Kidney (tissue), 14 donors: ENCODE results near the gene SMIM12. TPM values are rescaled to one million over a fixed set of nuclear protein-coding genes. Genes with fewer than 3 reads are reported as not detected.

Experiments
- DNase-seq, 5 donors: peaks; one replicate each; pipeline ENCODE4 v3.0.0-alpha.2; 2013 to 2020
- FAIRE-seq: peaks from 2 replicates; lab custom pipeline; 2012; peaks lifted over from hg19 to GRCh38; lab: Jason Lieb, UNC
- H3K27ac ChIP-seq, 2 donors: one replicate each; pipeline ENCODE4 v1.7.0; 2013; ENCODE audit warnings: low read depth in 2 of 2, low read length in 2 of 2, inconsistent platforms in 1 of 2
- H3K27me3 ChIP-seq: one replicate; pipeline ENCODE4 v1.7.1; 2013; ENCODE audit warnings: low read length, inconsistent platforms; ENCODE audit not compliant: control insufficient read depth, insufficient read depth
- H3K36me3 ChIP-seq, 3 donors: one replicate each; pipeline versions ENCODE4 v1.7.0 to v1.7.1; 2013; ENCODE audit warnings: low read length in 3 of 3, control low read depth in 1 of 3, inconsistent platforms in 1 of 3; ENCODE audit not compliant: insufficient read depth in 3 of 3, control insufficient read depth in 2 of 3
- H3K4me1 ChIP-seq, 3 donors: one replicate each; pipeline versions ENCODE4 v1.7.0 to v1.7.1; 2013; ENCODE audit warnings: low read length in 3 of 3, inconsistent platforms in 1 of 3, low read depth in 1 of 3; ENCODE audit not compliant: control insufficient read depth in 2 of 3, insufficient read depth in 2 of 3
- H3K4me3 ChIP-seq, 3 donors: one replicate each; pipeline versions ENCODE4 v1.7.0 to v1.8.1; 2013; ENCODE audit warnings: low read length in 3 of 3, control low read depth in 1 of 3, inconsistent platforms in 1 of 3
- H3K9ac ChIP-seq, 3 donors: one replicate each; pipeline versions ENCODE4 v1.7.0 to v1.7.1; 2013; ENCODE audit warnings: low read length in 3 of 3, control low read depth in 1 of 3, inconsistent platforms in 1 of 3
- H3K9me3 ChIP-seq, 3 donors: one replicate each; pipeline versions ENCODE4 v1.7.0 to v1.7.1; 2013; ENCODE audit warnings: low read length in 3 of 3, control low read depth in 1 of 3, inconsistent platforms in 1 of 3; ENCODE audit not compliant: control insufficient read depth in 2 of 3, insufficient read depth in 1 of 3
- intact Hi-C: fragments of 100-400 bp; cut with DNase I; formaldehyde crosslinking; loops from one replicate; pipeline ENCODE4 v1.11.1; 2022
- polyA plus RNA-seq: library from polyadenylated mRNA; stranded (reverse); fragments of 350-450 nt; fragmentation: Illumina TruSeq; extraction: RNeasy Lipid Tissue Mini Kit (QIAGEN cat#74804); gene quantifications from one replicate; pipeline ENCODE4 v1.2.3, GENCODE V29; 2014; ENCODE audit warnings: low read depth, low replicate concordance; ENCODE audit not compliant: insufficient read depth
- total RNA-seq: library from RNA; stranded (reverse); fragmentation: NEBNext Ultra II Directional; extraction: Animal tissue kit (Norgen Biotek cat#: 25700); gene quantifications from one replicate; pipeline ENCODE4 v1.2.1, GENCODE V29; 2021
- TF ChIP-seq, protein P1 (sequence below): IDR thresholded peaks from 3 replicates; pipeline ENCODE4 v1.5.1; 2012; ENCODE audit warnings: mild to moderate bottlenecking, moderate library complexity, borderline replicate concordance; ENCODE audit not compliant: insufficient read depth; ENCODE audit errors: extremely low read depth
- donor health status: control.
- donor health status: control.
- donor health status: control.
- donor health status: control.
- donor health status: control.
- donor health status: DM: yes; HTN: yes; CAD: no.
- donor health status: Normal renal cell carcinoma (clear cell type).

SMIM12 gene
- total and polyA plus RNA-seq, 2 donors from 2014 or later = 49.2 to 85.9 TPM

DNA sequence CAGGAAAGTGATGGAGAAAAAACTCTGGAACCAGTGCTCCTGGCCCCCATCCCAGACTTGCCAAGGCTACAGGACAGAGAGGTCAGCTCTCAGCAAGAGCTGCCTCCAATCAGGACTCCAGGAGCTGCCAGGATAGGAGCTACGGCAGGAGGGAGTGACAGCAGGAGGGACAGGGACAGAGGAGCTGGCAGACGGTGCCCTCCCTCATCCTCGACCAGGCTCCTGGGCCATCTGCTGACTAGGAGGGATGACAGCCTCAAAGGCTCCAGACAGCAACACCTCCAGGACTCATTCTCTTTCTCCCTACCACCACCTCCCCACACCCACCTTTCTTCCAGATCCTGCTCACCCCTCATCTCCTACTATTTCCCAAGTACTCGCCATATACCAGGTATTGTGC lies 47.2 kb upstream of the SMIM12 start:
- no peak for DNase-seq
- no peak overlapping the region for H3K4me3 ChIP-seq

DNA sequence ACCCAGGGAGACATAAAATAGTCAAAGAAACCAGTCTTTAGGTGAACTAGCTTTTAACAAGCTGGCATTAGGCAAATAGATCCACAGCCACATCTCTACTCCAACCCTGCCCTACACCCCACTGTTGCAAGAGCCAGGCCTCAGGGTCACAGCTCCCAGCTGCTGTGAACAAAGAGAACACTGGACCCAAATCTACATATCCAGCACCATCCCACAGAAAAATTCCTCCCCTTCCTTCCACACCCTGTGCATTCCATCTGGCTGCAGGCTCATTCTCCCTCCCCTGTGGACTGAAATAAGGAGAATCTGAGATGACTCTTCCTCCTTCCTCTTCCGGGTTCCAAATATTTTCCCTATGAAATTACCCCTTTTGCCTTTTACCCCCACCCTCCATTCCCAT lies 46.7 kb upstream of the SMIM12 start:
- Histone ChIP-seq H3K9me3 (no peaks in the 10 kb centered on the region), H3K36me3 (no peaks in the 10 kb centered on the region), H3K9ac (no peak overlapping the region), H3K27ac (no peak overlapping the region), H3K4me1 (no peaks in the 10 kb centered on the region), H3K4me3 (no peak overlapping the region), H3K27me3 (no peaks in the 10 kb centered on the region)
- TF ChIP-seq, protein P1, sequence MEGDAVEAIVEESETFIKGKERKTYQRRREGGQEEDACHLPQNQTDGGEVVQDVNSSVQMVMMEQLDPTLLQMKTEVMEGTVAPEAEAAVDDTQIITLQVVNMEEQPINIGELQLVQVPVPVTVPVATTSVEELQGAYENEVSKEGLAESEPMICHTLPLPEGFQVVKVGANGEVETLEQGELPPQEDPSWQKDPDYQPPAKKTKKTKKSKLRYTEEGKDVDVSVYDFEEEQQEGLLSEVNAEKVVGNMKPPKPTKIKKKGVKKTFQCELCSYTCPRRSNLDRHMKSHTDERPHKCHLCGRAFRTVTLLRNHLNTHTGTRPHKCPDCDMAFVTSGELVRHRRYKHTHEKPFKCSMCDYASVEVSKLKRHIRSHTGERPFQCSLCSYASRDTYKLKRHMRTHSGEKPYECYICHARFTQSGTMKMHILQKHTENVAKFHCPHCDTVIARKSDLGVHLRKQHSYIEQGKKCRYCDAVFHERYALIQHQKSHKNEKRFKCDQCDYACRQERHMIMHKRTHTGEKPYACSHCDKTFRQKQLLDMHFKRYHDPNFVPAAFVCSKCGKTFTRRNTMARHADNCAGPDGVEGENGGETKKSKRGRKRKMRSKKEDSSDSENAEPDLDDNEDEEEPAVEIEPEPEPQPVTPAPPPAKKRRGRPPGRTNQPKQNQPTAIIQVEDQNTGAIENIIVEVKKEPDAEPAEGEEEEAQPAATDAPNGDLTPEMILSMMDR = no peak
- intact Hi-C loops = no loop called here
- DNase-seq = no peak
- no peak for FAIRE-seq

More for the DNA sequence above, 47.2 kb upstream of the SMIM12 start:
- H3K9me3 ChIP-seq = no peaks in the 10 kb centered on the region
- no peaks in the 10 kb centered on the region for H3K4me1 ChIP-seq
- intact Hi-C loops = no loop called here
- no peak overlapping the region for H3K27ac ChIP-seq
- no peak overlapping the region for H3K9ac ChIP-seq
- H3K27me3 ChIP-seq = no peaks in the 10 kb centered on the region
- FAIRE-seq = no peak
- TF ChIP-seq, protein P1 = no peak
- H3K36me3 ChIP-seq = no peaks in the 10 kb centered on the region

DNA sequence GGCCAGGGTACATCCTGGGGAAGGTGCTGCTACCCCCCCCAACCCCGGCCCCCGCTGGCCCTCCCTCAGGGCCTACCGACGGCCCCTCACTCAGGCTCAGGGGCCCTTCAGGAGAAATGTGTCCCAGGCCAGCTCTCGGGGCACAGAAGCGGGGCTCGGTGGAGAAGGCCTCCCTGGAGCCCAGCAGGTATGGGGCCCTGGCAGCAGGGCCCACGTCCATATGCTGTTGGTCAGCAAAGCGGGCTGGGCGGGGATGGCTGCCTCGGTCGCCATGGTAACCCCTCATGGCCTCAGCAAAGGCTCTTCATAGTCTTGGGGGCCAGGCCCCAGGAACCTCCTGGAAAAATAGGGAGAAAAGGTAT lies 45.5 kb upstream of the SMIM12 start:
- no peaks in the 10 kb centered on the region for H3K36me3 ChIP-seq
- TF ChIP-seq, protein P1 = no peak
- no peak overlapping the region for H3K4me3 ChIP-seq
- no peak overlapping the region for H3K27ac ChIP-seq
- DNase-seq = no peak
- no peak for FAIRE-seq
- no peaks in the 10 kb centered on the region for H3K9me3 ChIP-seq
- H3K4me1 ChIP-seq = no peaks in the 10 kb centered on the region
- no peaks in the 10 kb centered on the region for H3K27me3 ChIP-seq
- intact Hi-C loops = no loop called here
- no peak overlapping the region for H3K9ac ChIP-seq
